GM23338 (cell line): Measurements from ENCODE around the gene FAM53B. TPM values are rescaled to one million over a fixed set of nuclear protein-coding genes. Genes with fewer than 3 reads are reported as not detected.

Experiments used
- ATAC-seq: fragments of 200-7000 bp; cut with Tn5 transposase; 3 replicates; pipeline ENCODE4 v1.9.1; 2020
- DNase-seq: peaks from one replicate; pipeline ENCODE4 v3.0.0-alpha.2; 2015; ENCODE audit warnings: low spot score
- H2AFZ ChIP-seq: fragments of 200-600 bp; sonication (generic); 2 replicates; pipeline ENCODE4 v1.8.0; 2016; ENCODE audit warnings: antibody characterized with exemption, mild to moderate bottlenecking, moderate library complexity
- H3F3A ChIP-seq: fragments of 200-600 bp; sonication (generic); replicated peaks from 2 replicates; pipeline ENCODE4 v1.8.0; 2017; ENCODE audit warnings: antibody characterized with exemption, mixed run types, low read depth
- H3K27ac ChIP-seq: fragments of 200-600 bp; sonication (generic); 2 replicates; pipeline ENCODE4 v1.6.1; 2016; ENCODE audit warnings: low read depth
- H3K27me3 ChIP-seq: fragments of 200-600 bp; sonication (generic); 2 replicates; pipeline ENCODE4 v1.8.0; 2016; ENCODE audit warnings: mild to moderate bottlenecking, mixed run types, moderate library complexity; ENCODE audit not compliant: insufficient read depth
- H3K36me3 ChIP-seq: fragments of 200-600 bp; sonication (generic); 2 replicates; pipeline ENCODE4 v1.8.0; 2016; ENCODE audit warnings: mild to moderate bottlenecking; ENCODE audit not compliant: insufficient read depth
- H3K4me1 ChIP-seq: fragments of 200-600 bp; sonication (generic); 2 replicates; pipeline ENCODE4 v1.8.0; 2016; ENCODE audit warnings: mild to moderate bottlenecking, moderate library complexity; ENCODE audit not compliant: insufficient read depth
- H3K4me2 ChIP-seq: fragments of 200-600 bp; sonication (generic); 2 replicates; pipeline ENCODE4 v1.7.1; 2017; ENCODE audit warnings: mixed run types
- H3K4me3 ChIP-seq: fragments of 200-600 bp; sonication (generic); 2 replicates; pipeline ENCODE4 v1.6.1; 2016; ENCODE audit warnings: mixed run types
- H3K79me2 ChIP-seq: fragments of 200-600 bp; sonication (generic); replicated peaks from 2 replicates; pipeline ENCODE4 v1.8.0; 2017; ENCODE audit warnings: mild to moderate bottlenecking; ENCODE audit not compliant: insufficient read depth
- H3K9me2 ChIP-seq: fragments of 200-600 bp; sonication (generic); 2 replicates; pipeline ENCODE4 v1.8.0; 2017; ENCODE audit not compliant: insufficient read depth
- H4K20me1 ChIP-seq: fragments of 200-600 bp; sonication (generic); replicated peaks from 2 replicates; pipeline ENCODE4 v1.8.0; 2017; ENCODE audit warnings: mild to moderate bottlenecking; ENCODE audit not compliant: insufficient read depth
- H3K27ac Mint-ChIP-seq: 2 replicates; pipeline ENCODE4 v1.8.0; 2020; ENCODE audit warnings: inconsistent platforms, mild to moderate bottlenecking, moderate library complexity, mixed read lengths
- H3K27me3 Mint-ChIP-seq: 3 replicates; pipeline ENCODE4 v1.8.0; 2022; ENCODE audit warnings: low read depth, mild to moderate bottlenecking, moderate library complexity, mixed read lengths, inconsistent platforms; ENCODE audit not compliant: insufficient read depth, poor library complexity
- H3K36me3 Mint-ChIP-seq: 3 replicates; pipeline ENCODE4 v1.8.0; 2021; ENCODE audit warnings: low read depth, mild to moderate bottlenecking, inconsistent platforms, moderate library complexity, mixed read lengths
- H3K4me1 Mint-ChIP-seq: 3 replicates; pipeline ENCODE4 v1.8.0; 2020; ENCODE audit warnings: mild to moderate bottlenecking, inconsistent platforms, mixed read lengths
- H3K4me3 Mint-ChIP-seq: 3 replicates; pipeline ENCODE4 v1.8.0; 2021; ENCODE audit warnings: moderate library complexity, mild to moderate bottlenecking, inconsistent platforms, mixed read lengths
- H3K9me3 Mint-ChIP-seq: 3 replicates; pipeline ENCODE4 v1.8.0; 2020; ENCODE audit warnings: moderate library complexity, mild to moderate bottlenecking, inconsistent platforms, mixed read lengths
- CTCF ChIP-seq, 2 experiments: fragments of 200-600 bp in 1 of 2; sonication (generic) in 1 of 2; conservative IDR thresholded peaks; 2 replicates each; pipeline versions ENCODE4 v1.5.1 to v1.6.1; 2016 to 2017; ENCODE audit warnings: antibody characterized with exemption in 2 of 2, low read depth in 2 of 2, mild to moderate bottlenecking in 2 of 2, moderate library complexity in 1 of 2
- EZH2 ChIP-seq: fragments of 200-600 bp; sonication (generic); IDR thresholded peaks from one replicate; pipeline ENCODE4 v1.8.0; 2017; ENCODE audit warnings: antibody characterized with exemption, mild to moderate bottlenecking, low read depth; ENCODE audit not compliant: unreplicated experiment
- EZH2phosphoT487 ChIP-seq: fragments of 200-600 bp; sonication (generic); IDR thresholded peaks from one replicate; pipeline ENCODE4 v1.8.1; 2018; ENCODE audit warnings: antibody characterized with exemption; ENCODE audit not compliant: unreplicated experiment
- NANOG ChIP-seq: IDR thresholded peaks from 2 replicates; pipeline ENCODE4 v1.6.1; 2016; ENCODE audit warnings: antibody characterized with exemption, borderline replicate concordance
- REST ChIP-seq: IDR thresholded peaks from one replicate; pipeline ENCODE4 v1.6.1; 2018; ENCODE audit warnings: antibody characterized with exemption; ENCODE audit not compliant: unreplicated experiment
- STAT1 ChIP-seq: IDR thresholded peaks from one replicate; pipeline ENCODE4 v1.6.1; 2016; ENCODE audit warnings: antibody characterized with exemption; ENCODE audit not compliant: unreplicated experiment
- polyA plus RNA-seq: library from polyadenylated mRNA; unstranded; fragments of >200 nt; fragmentation: Nextera tagmentation; extraction: Ambion mirVana; gene quantifications from 2 replicates; pipeline ENCODE4 v1.2.1, GENCODE V29; 2016
- total RNA-seq: library from RNA; depleted of rRNA; stranded (reverse); fragments of >200 nt; shearing (Covaris generic); gene quantifications from 2 replicates; pipeline ENCODE4 v1.2.3, GENCODE V29; 2014
- TF ChIP-seq, protein P1 (sequence below): fragments of 250-450 bp; sonication (Bioruptor Pico); IDR thresholded peaks from 2 replicates; pipeline ENCODE4 v1.5.0; 2020; ENCODE audit warnings: mild to moderate bottlenecking, moderate library complexity

FAM53B gene
- total and polyA plus RNA-seq, 2 experiments from 2014 or later: 3.0 to 20.3 TPM

DNA sequence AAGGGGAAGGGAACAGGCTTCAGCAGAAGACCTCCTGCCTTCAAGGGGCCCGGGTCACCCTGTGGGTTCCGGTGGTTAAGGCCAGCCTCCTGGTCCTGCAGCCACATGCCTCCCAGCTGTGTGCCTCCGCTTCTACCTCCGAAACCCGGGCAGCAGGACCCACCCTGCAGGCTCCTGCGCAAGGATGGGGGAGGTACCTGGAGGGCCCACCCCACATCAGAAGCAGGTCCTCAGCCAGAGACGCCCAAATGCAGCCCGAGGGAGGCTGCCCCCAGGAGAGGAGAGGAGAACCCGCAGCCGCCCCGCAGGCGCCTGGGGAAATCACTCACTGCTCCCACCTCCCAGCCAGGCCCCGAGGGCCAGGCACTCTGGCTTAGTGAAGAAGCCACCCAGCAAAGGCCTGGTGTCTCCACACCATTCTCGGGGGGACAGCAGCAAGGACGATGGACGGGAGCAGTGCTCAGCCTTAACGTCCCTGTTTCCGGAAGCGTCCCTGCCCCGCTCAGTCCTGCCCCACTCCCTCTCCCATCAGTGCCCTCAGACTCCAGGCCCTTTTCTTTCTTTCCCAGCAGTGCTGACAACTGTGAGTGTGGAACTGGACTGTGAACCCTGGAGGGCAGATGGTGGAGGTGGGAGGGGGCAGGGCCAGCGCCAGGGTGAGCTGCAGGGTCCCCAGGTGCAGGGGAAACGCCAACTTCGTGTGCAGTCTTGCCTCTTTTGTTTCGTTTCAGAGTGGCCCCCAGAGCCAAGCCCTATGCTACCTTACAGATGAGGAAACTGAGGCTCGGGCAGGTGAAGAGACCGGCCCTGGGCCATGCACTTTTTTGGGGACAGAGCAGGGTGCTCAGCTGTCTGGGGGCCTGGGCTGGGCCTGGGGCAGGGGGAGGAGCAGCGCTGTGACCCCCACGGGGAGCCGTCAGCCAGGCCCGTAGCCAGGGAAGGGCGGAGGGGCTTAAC is 138.0 kb downstream of the FAM53B start (continued):
- TF ChIP-seq, protein P1, sequence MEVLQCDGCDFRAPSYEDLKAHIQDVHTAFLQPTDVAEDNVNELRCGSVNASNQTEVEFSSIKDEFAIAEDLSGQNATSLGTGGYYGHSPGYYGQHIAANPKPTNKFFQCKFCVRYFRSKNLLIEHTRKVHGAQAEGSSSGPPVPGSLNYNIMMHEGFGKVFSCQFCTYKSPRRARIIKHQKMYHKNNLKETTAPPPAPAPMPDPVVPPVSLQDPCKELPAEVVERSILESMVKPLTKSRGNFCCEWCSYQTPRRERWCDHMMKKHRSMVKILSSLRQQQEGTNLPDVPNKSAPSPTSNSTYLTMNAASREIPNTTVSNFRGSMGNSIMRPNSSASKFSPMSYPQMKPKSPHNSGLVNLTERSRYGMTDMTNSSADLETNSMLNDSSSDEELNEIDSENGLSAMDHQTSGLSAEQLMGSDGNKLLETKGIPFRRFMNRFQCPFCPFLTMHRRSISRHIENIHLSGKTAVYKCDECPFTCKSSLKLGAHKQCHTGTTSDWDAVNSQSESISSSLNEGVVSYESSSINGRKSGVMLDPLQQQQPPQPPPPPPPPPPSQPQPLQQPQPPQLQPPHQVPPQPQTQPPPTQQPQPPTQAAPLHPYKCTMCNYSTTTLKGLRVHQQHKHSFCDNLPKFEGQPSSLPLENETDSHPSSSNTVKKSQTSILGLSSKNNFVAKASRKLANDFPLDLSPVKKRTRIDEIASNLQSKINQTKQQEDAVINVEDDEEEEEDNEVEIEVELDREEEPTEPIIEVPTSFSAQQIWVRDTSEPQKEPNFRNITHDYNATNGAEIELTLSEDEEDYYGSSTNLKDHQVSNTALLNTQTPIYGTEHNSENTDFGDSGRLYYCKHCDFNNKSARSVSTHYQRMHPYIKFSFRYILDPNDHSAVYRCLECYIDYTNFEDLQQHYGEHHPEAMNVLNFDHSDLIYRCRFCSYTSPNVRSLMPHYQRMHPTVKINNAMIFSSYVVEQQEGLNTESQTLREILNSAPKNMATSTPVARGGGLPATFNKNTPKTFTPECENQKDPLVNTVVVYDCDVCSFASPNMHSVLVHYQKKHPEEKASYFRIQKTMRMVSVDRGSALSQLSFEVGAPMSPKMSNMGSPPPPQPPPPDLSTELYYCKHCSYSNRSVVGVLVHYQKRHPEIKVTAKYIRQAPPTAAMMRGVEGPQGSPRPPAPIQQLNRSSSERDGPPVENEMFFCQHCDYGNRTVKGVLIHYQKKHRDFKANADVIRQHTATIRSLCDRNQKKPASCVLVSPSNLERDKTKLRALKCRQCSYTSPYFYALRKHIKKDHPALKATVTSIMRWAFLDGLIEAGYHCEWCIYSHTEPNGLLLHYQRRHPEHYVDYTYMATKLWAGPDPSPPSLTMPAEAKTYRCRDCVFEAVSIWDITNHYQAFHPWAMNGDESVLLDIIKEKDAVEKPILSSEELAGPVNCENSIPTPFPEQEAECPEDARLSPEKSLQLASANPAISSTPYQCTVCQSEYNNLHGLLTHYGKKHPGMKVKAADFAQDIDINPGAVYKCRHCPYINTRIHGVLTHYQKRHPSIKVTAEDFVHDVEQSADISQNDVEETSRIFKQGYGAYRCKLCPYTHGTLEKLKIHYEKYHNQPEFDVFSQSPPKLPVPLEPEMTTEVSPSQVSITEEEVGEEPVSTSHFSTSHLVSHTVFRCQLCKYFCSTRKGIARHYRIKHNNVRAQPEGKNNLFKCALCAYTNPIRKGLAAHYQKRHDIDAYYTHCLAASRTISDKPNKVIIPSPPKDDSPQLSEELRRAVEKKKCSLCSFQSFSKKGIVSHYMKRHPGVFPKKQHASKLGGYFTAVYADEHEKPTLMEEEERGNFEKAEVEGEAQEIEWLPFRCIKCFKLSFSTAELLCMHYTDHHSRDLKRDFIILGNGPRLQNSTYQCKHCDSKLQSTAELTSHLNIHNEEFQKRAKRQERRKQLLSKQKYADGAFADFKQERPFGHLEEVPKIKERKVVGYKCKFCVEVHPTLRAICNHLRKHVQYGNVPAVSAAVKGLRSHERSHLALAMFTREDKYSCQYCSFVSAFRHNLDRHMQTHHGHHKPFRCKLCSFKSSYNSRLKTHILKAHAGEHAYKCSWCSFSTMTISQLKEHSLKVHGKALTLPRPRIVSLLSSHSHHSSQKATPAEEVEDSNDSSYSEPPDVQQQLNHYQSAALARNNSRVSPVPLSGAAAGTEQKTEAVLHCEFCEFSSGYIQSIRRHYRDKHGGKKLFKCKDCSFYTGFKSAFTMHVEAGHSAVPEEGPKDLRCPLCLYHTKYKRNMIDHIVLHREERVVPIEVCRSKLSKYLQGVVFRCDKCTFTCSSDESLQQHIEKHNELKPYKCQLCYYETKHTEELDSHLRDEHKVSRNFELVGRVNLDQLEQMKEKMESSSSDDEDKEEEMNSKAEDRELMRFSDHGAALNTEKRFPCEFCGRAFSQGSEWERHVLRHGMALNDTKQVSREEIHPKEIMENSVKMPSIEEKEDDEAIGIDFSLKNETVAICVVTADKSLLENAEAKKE: no peak
- TF ChIP-seq NANOG: no peak
- no peak for TF ChIP-seq CTCF (conservative IDR thresholded peaks at IDR 0.05; ENCODE audit: low read depth in 2 of 2)
- no peak for TF ChIP-seq STAT1
- TF ChIP-seq EZH2phosphoT487: no peak

DNA sequence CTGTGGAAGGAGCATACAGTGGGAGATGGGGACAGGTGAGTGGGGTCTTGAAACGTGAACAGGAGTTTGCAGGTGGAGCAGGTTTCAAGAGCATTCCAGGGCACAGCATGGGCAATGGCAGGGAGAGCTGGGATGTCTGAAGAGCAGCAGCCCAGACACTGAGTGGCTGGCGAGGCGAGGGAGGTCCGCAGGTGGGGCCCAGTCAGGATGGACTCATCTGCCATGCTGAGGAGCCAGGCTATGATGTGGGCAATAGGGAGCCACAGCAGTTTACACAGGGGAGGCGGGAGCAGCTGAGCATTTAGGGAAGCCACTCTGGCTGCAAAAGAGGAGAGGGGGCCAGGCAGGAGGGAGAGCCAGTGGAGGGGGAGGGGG is 138.7 kb downstream of the FAM53B start:
- DNase-seq (no peak), ATAC-seq (no peak)
- no peak overlapping the region for H3K4me3 Mint-ChIP-seq
- Histone ChIP-seq H3K4me2 (no peak overlapping the region), H4K20me1 (no peaks in the 10 kb centered on the region; the same call in 1 of the 2 replicates), H3K27ac (no peak overlapping the region), H3K4me1 (no peaks in the 10 kb centered on the region), H3K9me2 (no peaks in the 10 kb centered on the region), H3K4me3 (no peak overlapping the region), H3K36me3 (no peaks in the 10 kb centered on the region), H3F3A (no peaks in the 10 kb centered on the region), H2AFZ (no peak overlapping the region), H3K79me2 (no peaks in the 10 kb centered on the region), H3K27me3 (no peaks in the 10 kb centered on the region)
- H3K9me3 Mint-ChIP-seq: no peaks in the 10 kb centered on the region
- H3K27ac Mint-ChIP-seq: no peak overlapping the region
- peaks cover 11% of the 10 kb centered on the region for H3K27me3 Mint-ChIP-seq
- H3K4me1 Mint-ChIP-seq: 0 out of 3 replicates have a peak, but pooled peaks cover 3% of the 10 kb centered on the region
- H3K36me3 Mint-ChIP-seq: no peaks in the 10 kb centered on the region
- TF ChIP-seq REST: no peak
- no peak for TF ChIP-seq EZH2
- TF ChIP-seq NANOG: no peak
- no peak for TF ChIP-seq STAT1
